CD4-positive, alpha-beta T cell treated with Interleukin-21 for 1 hour (primary cell): Measurements from ENCODE around the gene ZNF283.
A peak's percentile ranks its signal among the peaks of the same experiment; 100 is the strongest.
"Not testable (repeated sequence)": the region's sequence is repeated elsewhere in the genome, so short reads cannot be mapped to it uniquely, and the experiment has no call there.

Source experiments
- DNase-seq: peaks from one replicate; pipeline ENCODE4 v3.0.0-alpha.2; 2020

The ZNF283 gene

DNA sequence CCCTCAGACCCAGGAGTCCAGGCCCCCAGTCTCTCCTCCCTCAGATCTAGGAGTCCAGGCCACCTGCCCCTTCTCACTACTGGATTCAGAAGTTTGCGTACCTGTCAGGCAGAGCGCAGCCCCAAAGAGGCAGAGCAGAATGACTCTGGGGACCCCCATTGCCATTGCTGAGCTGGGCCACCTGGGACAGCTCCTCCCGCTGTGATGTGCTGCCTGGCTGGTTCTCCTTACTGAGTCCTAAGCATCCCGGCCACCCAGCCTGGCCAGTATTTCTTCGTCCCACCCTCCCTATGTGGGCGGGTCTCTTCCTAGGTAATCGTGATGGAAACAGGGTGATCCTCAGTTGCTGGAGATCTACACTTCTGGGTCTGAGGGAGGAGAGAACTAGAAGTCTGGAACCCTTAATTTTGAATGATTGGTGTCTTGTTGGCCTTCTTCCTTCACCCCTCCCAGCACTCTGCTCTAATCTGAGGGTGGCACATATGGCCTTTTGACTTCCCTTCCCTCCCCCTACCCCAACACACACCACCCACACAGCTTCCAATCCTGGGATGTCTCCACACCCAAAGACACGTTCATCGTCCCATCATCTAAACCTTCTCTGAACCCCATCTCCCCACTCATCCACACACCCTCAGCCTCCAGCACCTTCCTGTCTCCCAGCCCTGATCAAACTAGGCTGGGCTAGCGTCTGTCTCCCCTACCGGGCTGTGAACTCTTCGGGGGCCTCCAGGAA is 24.7 kb upstream of the ZNF283 start, which contains the start of gene LYPD5:
Gene LYPD5, minus strand, starts transcription at position 232 of the 736 bp plus-strand sequence. Its CDS starts 67 bp downstream, at position 165.
- no peak for DNase-seq

DNA sequence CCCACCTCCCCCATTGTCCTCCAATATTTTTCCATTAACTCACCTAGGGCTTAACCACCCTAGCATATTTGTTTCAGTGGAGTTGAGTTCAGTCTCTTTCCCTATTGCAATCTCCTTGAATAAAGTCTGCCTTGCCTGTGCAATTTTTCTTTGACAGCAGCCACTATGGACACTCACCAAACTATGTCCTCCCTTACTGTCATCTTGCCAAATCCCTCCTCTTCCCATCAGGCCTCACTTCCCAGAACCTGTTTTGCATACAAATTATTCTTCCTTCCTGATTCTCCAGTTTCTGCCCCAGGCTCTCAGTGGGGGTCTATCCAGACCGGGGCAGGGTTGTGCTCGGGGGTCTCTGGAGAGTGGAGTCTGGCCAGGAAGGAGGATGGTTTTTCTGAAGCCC is 22.7 kb upstream of the ZNF283 start:
- no peak for DNase-seq

DNA sequence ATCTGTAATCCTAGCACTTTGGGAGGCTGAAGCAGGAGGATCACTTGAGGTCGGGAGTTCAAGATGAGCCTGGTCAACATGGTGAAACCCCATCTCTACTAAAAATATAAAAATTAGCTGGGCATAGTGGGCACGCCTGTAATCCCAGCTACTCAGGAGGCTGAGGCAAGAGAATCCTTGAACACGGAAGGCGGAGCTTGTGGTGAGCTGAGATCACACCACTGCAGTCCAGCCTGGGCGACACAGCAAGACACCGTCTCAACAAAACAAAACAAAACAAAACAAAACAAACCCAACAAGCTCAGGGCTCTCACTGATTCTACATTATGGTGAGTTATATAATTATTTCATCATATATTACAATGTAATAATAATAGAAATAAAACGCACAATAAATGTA is 20.7 kb upstream of the ZNF283 start:
- not testable (repeated sequence) for DNase-seq

DNA sequence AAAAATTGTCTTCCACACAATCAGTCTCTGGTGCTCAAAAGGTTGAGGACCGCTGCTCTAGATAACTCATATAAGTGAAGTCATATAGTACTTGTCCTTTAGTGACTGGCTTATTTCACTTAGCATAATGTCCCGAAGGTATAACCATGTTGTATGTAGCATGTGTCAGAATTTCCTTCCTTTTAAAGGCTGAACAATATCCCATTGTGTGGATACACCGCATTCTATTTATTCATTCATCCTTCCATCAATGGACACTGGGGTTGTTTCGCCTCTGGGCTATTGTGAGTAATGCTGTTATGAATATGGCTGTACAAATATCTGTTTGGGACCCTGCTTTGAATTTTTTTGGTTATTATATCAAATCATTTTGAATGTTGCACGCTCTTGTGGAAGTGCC is 20.3 kb upstream of the ZNF283 start:
- DNase-seq: no peak

DNA sequence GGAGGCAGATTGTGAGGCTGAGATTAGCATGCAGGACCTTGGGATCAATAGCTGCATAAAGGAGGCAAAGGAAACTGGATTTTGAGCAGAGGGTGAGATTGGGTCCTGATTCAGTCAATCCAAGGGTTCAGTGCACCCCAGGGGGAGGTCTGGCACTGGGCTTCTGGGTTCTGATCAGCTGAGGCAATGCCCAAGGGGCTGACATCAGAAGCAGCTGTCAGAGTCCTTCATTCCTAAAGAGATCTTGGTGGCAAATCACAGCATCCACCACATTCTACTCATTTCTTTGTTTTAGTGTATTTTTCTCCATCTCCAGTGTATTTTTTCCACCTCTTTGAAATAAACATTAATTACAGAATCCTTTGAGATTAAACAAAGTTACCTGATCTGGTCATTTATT is 19.5 kb upstream of the ZNF283 start:
- DNase-seq: no peak

DNA sequence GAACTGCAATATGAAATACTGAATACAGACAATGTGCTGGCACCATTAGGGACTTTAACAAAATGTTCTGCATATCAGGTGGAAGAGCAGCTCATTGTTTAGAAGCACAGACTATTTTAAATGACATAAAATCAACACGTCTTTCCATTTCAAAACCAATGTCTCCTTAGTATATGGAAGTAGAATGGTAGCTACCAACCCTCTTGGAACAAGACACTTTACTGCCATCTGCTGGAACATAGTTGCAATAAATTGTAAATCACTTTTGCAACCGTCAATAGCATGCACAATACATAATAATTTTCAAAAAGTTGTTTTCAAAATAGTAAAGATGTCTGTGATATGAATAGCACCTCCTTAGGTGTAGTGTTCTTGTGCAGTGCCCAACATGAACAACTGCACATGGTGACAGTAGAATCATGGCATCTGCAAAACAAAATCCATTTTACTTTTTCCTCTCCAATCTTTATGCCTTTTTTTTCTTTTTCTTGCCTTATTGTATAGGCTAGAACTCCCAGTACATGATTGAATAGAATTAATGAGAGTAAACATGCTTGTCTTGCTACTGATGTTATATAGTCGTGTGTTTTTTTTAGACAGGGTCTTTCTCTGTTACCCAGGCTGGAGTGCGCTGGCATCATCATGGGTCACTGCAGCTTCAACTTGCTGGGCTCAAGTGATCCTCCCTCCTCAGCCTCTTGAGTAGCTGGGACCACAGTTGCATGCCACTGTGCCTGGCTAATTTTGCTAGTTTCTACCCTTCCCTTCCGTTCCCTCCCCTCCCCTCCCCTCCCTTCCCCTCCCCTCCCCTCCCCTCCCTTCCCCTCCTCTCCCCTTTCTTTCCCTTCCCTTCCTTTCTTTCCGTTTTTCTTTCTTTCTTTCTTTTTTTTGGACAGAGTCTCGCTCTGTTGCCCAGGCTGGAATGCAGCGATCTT is 17.1 kb upstream of the ZNF283 start:
- DNase-seq: peak; percentile 69

DNA sequence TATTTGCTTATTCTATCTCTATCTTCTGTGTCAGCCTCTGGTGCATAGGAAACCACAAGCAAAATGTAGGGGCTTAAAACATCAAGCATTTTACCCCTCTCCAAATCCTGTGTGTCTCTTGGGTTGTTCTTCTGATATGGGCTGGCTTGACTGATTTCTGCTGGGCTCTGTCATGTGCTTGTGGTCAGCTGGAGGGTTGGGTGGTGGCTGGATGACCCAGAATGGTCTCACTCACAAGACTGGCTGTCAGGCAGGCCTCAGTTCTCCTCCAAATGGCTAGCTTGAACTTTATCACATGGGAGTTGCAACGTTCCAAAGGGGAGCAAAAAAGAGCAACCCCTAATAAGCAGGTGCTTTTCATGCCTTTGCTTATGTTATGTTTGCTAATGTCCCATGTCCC is 15.3 kb upstream of the ZNF283 start:
- no peak for DNase-seq

DNA sequence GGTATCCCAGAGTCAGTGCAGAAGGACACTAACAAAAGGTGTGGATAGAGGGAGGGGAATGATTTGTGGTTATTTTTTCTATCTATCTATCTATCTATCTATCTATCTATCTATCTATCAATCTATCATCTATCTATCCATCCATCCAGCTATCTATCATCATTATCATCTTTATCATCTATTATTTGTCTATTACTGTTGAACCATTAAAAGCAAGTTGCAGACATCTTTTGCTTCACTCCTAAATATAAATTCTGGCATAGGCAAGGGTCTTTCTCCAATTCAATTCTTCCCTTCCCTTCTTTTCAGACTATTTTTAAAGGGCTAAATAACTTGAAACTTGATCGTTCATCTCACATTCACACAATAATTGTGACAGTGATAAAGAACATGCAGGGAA is 14.9 kb upstream of the ZNF283 start:
- DNase-seq: no peak

DNA sequence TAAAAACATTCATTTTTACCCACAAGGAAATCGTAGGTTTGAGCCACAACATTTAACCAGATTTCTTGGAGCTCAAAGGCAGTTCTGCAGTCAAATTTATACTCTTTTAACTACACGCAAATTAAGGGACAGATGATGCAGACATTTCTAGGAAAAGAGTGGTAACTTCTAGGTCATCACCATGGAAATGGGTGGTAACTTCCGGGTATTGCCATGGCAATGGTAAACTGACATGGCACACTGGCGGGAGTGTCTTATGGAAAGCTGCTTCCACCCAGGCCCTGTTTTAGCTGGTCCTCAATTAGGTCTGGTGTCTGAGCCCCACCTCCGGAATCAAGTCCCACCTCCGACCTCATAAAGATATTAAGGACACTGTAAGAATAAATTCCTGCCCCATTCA is 14.4 kb upstream of the ZNF283 start:
- DNase-seq: peak; percentile 38

DNA sequence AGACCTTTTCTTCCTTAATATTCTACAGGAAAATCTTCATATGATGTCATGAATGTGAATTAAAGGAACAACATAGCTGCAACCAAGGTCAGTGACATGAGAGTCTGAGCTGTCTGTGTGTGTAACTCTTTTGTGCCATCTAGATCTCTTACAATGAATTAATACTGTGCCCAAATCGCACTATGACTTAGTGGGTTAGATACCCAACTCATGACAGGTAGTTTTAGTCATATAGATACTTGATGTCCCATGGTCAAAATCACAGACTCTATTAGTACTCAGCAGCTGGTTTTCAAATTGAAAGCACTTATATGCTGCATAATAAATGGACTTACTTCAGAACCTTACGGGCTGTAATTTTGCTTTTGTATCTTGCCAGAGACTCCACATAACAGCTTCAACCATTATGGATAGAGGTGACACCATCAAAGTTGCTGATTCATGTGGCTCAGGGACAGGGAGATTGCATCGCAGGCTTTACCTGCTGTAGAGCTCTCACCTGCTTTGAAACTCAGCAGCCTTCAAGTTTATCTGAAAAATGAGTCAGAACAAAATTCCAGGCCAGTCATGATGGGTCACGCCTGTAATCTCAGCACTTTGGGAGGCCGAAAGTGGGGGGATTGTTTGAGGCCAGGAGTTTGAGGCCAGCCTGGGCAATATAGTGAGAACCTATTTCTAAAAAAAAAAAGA is 12.3 kb upstream of the ZNF283 start:
- no peak for DNase-seq

DNA sequence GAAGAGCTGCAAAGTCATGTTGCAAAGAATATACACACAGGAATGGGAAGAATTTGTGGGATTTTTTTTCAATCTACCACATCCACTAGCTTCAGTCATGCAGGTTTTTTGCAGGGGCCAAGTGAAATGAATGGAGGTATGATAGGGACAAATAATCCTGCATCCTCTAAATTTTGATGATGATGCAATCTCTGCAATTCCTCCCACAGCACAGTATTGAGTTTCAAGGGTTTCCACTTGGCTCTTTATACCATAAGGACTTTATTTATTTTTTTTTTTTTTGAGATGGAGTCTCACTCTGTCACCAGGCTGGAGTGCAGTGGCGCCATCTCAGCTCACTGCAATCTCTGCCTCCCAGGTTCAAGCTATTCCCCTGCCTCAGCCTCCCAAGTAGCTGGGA is 9.7 kb upstream of the ZNF283 start:
- not testable (repeated sequence) for DNase-seq

DNA sequence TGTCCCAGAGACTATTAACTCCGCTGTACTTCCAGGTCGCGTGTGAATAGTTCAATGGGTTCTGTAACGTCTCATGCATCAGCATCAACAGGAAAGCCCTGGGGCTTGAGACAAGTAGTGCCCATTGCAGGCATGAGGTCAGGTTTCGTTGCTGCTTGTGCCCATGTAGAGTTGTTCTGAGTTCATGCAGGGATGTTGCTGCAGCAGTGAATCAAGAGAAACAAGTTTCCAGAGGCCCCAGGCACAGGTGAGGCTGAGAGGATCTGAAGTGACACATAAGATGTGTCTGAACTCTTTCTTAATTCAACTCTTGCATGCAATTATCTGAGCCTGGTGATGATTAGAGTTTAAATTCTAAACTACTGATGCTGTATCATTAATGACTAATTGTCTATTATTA is 8.6 kb upstream of the ZNF283 start:
- DNase-seq: no peak

DNA sequence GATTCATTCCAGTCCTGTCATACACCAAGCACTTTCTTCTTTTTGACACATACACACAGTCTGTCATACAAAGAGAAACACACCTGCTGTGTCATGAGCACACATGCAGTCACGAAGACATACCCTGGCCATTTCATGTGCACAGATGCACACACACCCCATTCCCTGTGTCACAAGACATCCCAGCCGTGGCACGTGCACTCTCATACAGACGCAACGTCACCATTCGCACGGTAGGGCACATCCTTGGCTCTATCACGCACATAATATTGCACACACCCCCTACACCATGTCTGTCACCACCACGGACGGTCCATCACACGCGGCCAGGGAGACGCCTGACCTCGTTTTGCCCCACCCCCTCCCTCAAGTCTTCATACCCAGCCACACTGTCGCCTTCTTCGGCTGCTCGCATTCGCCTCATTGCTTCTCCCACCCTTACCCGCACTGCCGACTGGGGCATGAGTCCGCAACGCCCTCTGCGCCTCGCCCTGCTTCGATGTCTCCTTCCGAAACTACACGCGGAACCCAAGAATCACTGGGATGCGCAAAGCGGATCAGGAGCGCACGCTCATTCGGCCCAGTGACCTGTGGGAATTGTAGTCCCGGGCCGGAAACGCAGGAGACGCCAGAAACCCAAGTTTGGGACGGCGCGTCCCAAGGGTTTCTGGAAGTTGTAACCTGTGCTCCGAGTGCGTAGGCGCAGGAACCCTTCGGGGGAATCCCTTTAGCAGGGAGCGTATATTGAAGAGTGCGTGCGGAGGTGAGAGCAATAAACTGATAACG is 6.8 kb upstream of the ZNF283 start:
- DNase-seq: peak; percentile 27

DNA sequence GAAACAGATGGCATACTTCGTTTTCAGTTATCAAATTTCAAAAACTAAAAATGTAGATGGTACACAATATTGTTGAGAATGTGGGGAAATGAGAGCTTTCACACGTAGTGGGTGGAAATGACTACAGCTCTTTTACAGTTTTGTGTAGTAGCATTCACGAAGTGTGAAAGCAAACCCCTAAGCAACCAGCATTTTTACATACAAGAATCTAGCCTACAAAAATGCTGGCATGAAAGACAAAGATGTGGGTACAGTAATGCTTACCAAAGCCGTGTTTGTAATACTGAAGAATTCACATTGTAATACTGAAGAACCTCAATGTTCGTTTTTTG is 6.3 kb upstream of the ZNF283 start:
- no peak for DNase-seq

DNA sequence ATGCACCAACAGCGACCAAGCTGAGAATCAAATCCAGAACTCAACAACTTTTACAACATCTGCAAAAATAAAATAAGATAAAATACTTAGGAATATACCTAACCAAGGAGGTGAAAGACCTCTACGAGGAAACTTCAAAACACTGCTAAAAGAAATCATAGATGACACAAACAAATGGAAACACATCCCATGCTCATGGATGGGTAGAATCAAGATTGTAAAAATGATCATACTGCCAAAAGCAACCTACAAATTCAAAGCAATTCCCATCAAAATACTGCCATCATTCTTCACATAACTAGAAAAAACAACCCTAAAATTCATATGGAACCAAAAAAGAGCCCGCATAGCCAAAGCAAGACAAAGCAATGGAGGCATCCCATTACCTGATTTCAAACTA is 3.3 kb upstream of the ZNF283 start:
- DNase-seq: not testable (repeated sequence)

DNA sequence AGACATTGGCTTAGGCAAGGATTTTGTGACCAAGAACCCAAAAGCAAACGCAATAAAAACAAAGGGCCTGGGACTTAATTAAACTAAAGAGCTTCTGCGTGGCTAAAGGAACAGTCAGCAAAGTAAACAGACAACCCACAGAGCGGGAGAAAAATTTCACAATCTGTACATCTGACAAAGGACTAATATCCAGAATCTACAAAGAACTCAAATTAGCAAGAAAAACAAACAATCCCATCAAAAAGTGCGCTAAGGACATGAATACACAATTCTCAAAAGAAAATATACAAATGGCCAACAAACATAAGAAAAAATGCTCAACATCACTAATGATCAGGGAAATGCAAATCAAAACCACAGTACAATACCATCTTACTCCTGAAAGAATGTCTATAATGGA is 2.5 kb upstream of the ZNF283 start:
- not testable (repeated sequence) for DNase-seq

DNA sequence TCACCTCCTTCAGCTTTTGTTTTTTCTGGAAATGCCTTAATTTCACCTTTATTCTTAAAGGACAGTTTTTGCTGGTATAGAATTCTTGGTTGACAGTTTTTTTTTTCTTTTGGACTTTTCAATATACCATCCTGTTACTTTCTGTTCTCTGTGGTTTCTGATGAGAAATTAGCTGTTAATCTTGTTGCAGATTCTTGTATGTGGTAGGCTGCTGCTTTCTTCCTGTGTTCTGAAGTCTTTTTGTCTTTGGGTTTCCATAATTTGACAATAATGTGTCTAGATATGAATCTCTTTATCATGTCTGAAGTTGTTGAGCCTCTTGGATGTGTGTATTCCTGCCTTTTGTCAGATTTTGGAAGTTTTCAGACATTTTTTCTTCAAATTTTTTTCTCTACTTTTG is 12.0 kb downstream of the ZNF283 start:
- DNase-seq: no peak

DNA sequence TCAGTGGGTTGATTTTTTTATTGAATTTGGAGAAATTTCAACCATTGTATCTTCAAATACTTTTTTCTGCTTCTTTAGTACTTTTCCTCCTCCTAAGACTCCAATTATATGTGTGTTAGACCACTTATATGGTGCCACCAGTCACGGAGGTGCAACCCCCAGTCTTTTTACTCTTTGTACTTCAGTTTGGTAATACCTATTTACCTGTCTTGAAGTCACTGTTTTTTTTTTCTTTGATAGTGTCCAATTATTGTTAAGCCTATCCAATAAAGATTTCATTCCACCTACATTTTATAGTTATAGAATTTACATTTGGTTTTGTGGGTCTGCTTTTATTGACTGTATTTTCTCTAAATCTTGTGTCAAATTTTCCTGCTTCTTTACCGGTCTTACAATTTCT is 14.9 kb downstream of the ZNF283 start:
- DNase-seq: no peak

DNA sequence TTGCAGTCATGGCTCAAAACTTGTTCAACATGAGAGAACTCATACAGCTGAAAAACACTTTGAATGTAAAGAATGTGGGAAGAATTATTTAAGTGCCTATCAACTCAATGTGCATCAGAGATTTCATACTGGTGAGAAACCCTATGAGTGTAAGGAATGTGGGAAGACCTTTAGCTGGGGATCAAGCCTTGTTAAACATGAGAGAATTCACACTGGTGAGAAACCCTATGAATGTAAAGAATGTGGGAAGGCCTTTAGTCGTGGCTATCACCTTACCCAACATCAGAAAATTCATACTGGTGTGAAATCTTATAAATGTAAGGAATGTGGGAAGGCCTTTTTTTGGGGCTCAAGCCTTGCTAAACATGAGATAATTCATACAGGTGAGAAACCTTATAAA is 20.1 kb downstream of the ZNF283 start:
- no peak for DNase-seq

DNA sequence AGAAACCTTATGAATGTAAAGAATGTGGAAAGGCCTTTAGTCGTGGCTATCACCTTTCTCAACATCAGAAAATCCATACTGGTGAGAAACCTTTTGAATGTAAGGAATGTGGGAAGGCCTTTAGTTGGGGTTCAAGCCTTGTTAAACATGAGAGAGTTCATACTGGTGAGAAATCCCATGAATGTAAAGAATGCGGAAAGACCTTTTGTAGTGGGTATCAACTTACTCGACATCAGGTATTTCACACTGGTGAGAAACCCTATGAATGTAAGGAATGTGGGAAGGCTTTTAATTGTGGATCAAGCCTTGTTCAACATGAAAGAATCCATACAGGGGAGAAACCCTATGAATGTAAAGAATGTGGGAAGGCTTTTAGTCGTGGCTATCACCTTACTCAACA is 20.8 kb downstream of the ZNF283 start:
- DNase-seq: no peak

DNA sequence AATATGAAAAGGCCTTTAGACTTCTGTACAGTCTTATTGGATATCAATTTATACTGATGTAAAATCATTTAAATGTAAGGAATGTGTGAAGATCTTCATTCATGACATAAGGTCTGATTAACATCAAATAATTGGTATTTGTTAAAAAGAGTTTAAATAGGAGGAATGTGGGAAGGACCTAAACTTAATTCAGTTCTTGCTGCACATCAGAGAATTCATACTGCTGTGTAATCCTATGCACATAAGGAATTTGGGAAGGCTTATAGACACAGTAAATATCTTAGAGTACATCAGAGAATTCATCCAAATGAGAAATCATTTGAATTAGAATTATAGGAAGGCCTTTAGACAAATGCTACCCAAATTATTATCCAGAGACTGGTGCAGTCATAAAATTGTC is 21.7 kb downstream of the ZNF283 start:
- DNase-seq: no peak

DNA sequence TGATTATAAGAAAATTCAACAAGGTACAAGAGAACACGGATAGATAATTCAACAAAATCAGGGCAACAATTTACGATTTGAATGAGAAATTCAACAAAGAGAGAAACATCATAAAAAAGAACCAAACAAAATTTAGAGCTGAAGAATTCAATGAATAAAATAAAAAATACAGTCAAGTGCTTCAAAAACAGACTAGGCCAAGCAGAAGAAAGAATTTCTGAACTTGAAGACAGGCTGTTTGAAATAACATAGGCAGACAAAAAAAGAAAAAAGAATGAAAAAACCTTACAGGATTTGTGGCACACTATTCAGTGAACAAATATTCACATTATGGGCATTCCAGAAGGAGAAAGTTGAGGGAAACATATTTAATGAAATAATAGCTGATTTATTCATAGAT is 31.1 kb downstream of the ZNF283 start:
- DNase-seq: no peak

DNA sequence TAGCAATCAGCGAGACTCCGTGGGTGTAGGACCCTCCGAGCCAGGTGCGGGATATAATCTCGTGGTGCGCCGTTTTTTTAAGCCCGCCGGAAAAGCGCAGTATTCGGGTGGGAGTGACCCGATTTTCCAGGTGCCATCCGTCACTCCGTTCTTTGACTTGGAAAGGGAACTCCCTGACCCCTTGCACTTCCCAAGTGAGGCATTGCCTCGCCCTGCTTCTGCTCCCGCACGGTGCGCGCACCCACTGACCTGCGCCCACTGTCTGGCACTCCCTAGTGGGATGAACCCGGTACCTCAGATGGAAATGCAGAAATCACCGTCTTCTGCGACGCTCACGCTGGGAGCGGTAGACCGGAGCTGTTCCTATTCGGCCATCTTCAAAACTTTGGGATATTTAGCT is 39.8 kb downstream of the ZNF283 start:
- DNase-seq: not testable (repeated sequence)
